Measurements from ENCODE around the gene RASAL2. TPM values are rescaled to one million over a fixed set of nuclear protein-coding genes. Genes with fewer than 3 reads are reported as not detected.

Gene RASAL2
- total RNA-seq, 1 experiment from 2014 or later = 22.2 TPM

GRCh38 chr1:178301141-178301540 is 207.2 kb downstream of the RASAL2 start:
- H4K8ac ChIP-seq (replicated peaks; ENCODE audit: insufficient read length, low read depth, low read length) = no peak overlapping the region
- no peaks in the 10 kb centered on the region for H4K20me1 ChIP-seq (ENCODE audit: control insufficient read depth, insufficient read depth, insufficient read length)
- Mint-ChIP-seq H3K4me1 (peaks cover 13 to 14% of the 10 kb centered on the region in 2 experiments), H3K9me3 (no peaks in the 10 kb centered on the region; a peak in 1 of 5 replicates), H3K27me3 (ENCODE audit: low read depth) (no peaks in the 10 kb centered on the region), H3K4me3 (no peak overlapping the region), H3K36me3 (ENCODE audit: insufficient read depth in 1 of 3, low read depth in 3 of 3) (peaks cover 3 to 5% (median 3%) of the 10 kb centered on the region in 3 experiments; a peak in 5 of 7 replicates), H3K27ac (no peak overlapping the region; a peak in 2 of 7 replicates)
- no peak overlapping the region for H4K5ac ChIP-seq (ENCODE audit: insufficient read length, low read depth, low read length)
- H3K9me3 ChIP-seq (ENCODE audit: control insufficient read depth, low read depth, low read length) = no peaks in the 10 kb centered on the region
- peaks cover 3% of the 10 kb centered on the region for H3K79me1 ChIP-seq (ENCODE audit: insufficient read depth, low read depth, low read length, poor library complexity, severe bottlenecking)
- H3T11ph ChIP-seq (ENCODE audit: low read length) = no peak overlapping the region
- no peak overlapping the region for H2BK12ac ChIP-seq (ENCODE audit: insufficient read length, low read depth, low read length)
- H3K18ac ChIP-seq (ENCODE audit: insufficient read length, low read depth, low read length) = no peak overlapping the region
- H3K79me2 ChIP-seq (ENCODE audit: insufficient read depth, low read length) = no peaks in the 10 kb centered on the region; the same call in 1 of the 2 replicates
- H3K27me3 ChIP-seq (ENCODE audit: insufficient read depth, low read length) = no peaks in the 10 kb centered on the region
- H3K4me1 ChIP-seq (ENCODE audit: insufficient read depth, low read length) = no peaks in the 10 kb centered on the region; the same call in 1 of the 2 replicates
- H4K91ac ChIP-seq (ENCODE audit: insufficient read length, low read depth, low read length) = no peak overlapping the region
- H3K9ac ChIP-seq (ENCODE audit: extremely low read depth, insufficient read length, low read length) = no peak overlapping the region
- no CpG with 5 or more reads among the region's 1 CpG for WGBS (ENCODE audit: extremely low coverage, insufficient read length, low lambda C conversion rate)
- H3K4me2 ChIP-seq (ENCODE audit: insufficient read depth, insufficient read length, low read length) = no peak overlapping the region
- H3K23ac ChIP-seq (ENCODE audit: insufficient read length, low read depth, low read length) = no peak overlapping the region
- no peak overlapping the region for H2BK15ac ChIP-seq (ENCODE audit: low read depth, low read length)
- H3K27ac ChIP-seq (ENCODE audit: insufficient read length, low read depth, low read length) = no peak overlapping the region
- no peak overlapping the region for H3K4ac ChIP-seq (ENCODE audit: low read depth, low read length)
- no peaks in the 10 kb centered on the region for H3K23me2 ChIP-seq (ENCODE audit: insufficient read length, low read depth, low read length, poor library complexity, severe bottlenecking)
- H3K14ac ChIP-seq (ENCODE audit: insufficient read depth, low read length) = no peak overlapping the region
- no peak overlapping the region for H2BK20ac ChIP-seq (ENCODE audit: low read depth, low read length, poor library complexity, severe bottlenecking)
- H2BK5ac ChIP-seq (ENCODE audit: insufficient read length, low read length) = no peak overlapping the region
- no peak overlapping the region for H3K56ac ChIP-seq (ENCODE audit: insufficient read length, low read depth, low read length)
- TF ChIP-seq CTCF (conservative IDR thresholded peaks at IDR 0.05) = no peak
- no peak for DNase-seq
- H2AFZ ChIP-seq (ENCODE audit: low read length) = no peak overlapping the region
- H2BK120ac ChIP-seq (ENCODE audit: low read depth, low read length, poor library complexity, severe bottlenecking) = peak overlapping the region; percentile 36
- H2AK5ac ChIP-seq (ENCODE audit: insufficient read length, low read length) = no peak overlapping the region
